ENCODE results near the gene PANK4.

DNA sequence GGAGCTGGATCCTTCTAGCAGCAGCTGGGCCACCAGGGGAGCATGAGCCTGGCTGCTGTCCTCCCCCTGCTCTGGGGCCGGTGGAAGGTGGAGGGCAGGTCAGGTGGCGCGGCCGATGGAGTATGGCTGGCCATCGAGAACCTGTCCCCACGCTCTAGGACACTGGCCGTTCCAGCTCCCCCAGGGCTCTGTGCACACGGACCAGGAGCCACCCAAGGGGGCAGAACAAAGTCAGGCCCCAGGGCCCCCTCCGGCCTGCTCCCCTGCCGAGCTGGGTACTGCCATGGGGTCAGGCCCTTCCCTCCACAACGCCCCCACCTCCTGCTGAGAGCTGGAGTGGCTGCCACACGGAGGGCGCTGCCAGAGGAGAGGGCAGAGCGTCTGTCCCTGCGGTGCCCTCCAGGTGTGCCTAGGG, 54.8 kb downstream of the PANK4 start:
- no peak for TF ChIP-seq CTCF (conservative IDR thresholded peaks at IDR 0.05)
- TF ChIP-seq EZH2 (IDR thresholded peaks at IDR 0.05; ENCODE audit: low read depth) = no peak
